Endothelial cell of umbilical vein (primary cell): ENCODE results near the gene UTRN. TPM values are rescaled to one million over a fixed set of nuclear protein-coding genes. Genes with fewer than 3 reads are reported as not detected.

Source experiments
- BruUV-seq: library from RNA; stranded (reverse); fragments of 400-500 nt; replicated peaks from 2 replicates; lab custom pipeline; 2021; lab: Mats Ljungman, UMichigan
- CTCF ChIA-PET: fragments of 300-600, 350-600 bp; sonication (Branson Sonifier 250); formaldehyde crosslinking; loops from one replicate; lab custom pipeline; 2021; ENCODE audit warnings: antibody characterized with exemption, inconsistent platforms; lab: Charles Lee
- POLR2A ChIA-PET: fragments of 300-600, 350-600 bp; sonication (Branson Sonifier 250); formaldehyde crosslinking; loops from one replicate; lab custom pipeline; 2021; ENCODE audit warnings: antibody characterized with exemption, inconsistent platforms; lab: Charles Lee
- DNase-seq: peaks from one replicate; pipeline ENCODE4 v3.0.0-alpha.2; 2011; ENCODE audit warnings: low read depth, low spot score
- FAIRE-seq: peaks from 2 replicates; lab custom pipeline; 2011; peaks lifted over from hg19 to GRCh38; lab: Jason Lieb, UNC
- H2AFZ ChIP-seq: 2 replicates; pipeline ENCODE4 v1.6.0; 2012; ENCODE audit warnings: low read depth, low read length, control low read depth, inconsistent platforms
- H3K27ac ChIP-seq: 2 replicates; pipeline ENCODE4 v1.5.1; 2011; ENCODE audit warnings: low read depth, mild to moderate bottlenecking, control low read depth, low read length, moderate library complexity; ENCODE audit not compliant: insufficient read depth
- H3K27me3 ChIP-seq, 2 experiments: 2 replicates each; pipeline versions ENCODE4 v1.6.0 to v1.6.1; 2011; ENCODE audit warnings: low read length in 2 of 2, mixed read lengths in 1 of 2; ENCODE audit not compliant: control insufficient read depth in 2 of 2, insufficient read depth in 2 of 2
- H3K36me3 ChIP-seq, 2 experiments: 2 replicates in 1 of 2; 3 replicates in 1 of 2; pipeline ENCODE4 v1.5.1; 2011; ENCODE audit warnings: low read length in 2 of 2, mild to moderate bottlenecking in 1 of 2, moderate library complexity in 1 of 2; ENCODE audit not compliant: control insufficient read depth in 2 of 2, insufficient read depth in 2 of 2; ENCODE audit errors: extremely low read depth in 1 of 2
- H3K4me1 ChIP-seq: 3 replicates; pipeline ENCODE4 v1.5.1; 2011; ENCODE audit warnings: mild to moderate bottlenecking, low read length; ENCODE audit not compliant: control insufficient read depth, insufficient read depth; ENCODE audit errors: extremely low read depth
- H3K4me2 ChIP-seq: 2 replicates; pipeline ENCODE4 v1.6.1; 2011; ENCODE audit warnings: low read length, control low read depth, mixed read lengths; ENCODE audit not compliant: insufficient read depth
- H3K4me3 ChIP-seq, 3 experiments: fragments of 200-600 bp in 1 of 3; sonication (generic), shearing (Covaris generic) in 1 of 3; replicated peaks in 1 of 3; 2 replicates each; pipeline ENCODE4 v1.5.1; 2011 to 2016; ENCODE audit warnings: control low read depth in 3 of 3, low read length in 3 of 3, mild to moderate bottlenecking in 2 of 3, inconsistent platforms in 1 of 3, low read depth in 1 of 3, moderate library complexity in 1 of 3; ENCODE audit not compliant: insufficient read depth in 1 of 3
- H3K79me2 ChIP-seq: 2 replicates; pipeline ENCODE4 v1.6.0; 2012; ENCODE audit warnings: low read length, inconsistent platforms; ENCODE audit not compliant: control insufficient read depth, insufficient read depth
- H3K9ac ChIP-seq: replicated peaks from 2 replicates; pipeline ENCODE3; 2011; ENCODE audit warnings: low read length, control low read depth; ENCODE audit not compliant: insufficient read depth; ENCODE audit errors: extremely low read depth
- H3K9me1 ChIP-seq: replicated peaks from 3 replicates; pipeline ENCODE4 v1.6.0; 2011; ENCODE audit warnings: mild to moderate bottlenecking, low read length; ENCODE audit not compliant: control insufficient read depth, insufficient read depth; ENCODE audit errors: extremely low read depth
- H3K9me3 ChIP-seq: replicated peaks from 2 replicates; pipeline ENCODE4 v1.5.1; 2012; ENCODE audit warnings: low read length, inconsistent platforms; ENCODE audit not compliant: control insufficient read depth, insufficient read depth
- H4K20me1 ChIP-seq: replicated peaks from 2 replicates; pipeline ENCODE3; 2011; ENCODE audit warnings: mild to moderate bottlenecking, low read length; ENCODE audit not compliant: control insufficient read depth, insufficient read depth; ENCODE audit errors: extremely low read depth
- CTCF ChIP-seq, 2 donors: IDR thresholded peaks; 1 replicate in 1 of 2; 2 replicates in 1 of 2; pipeline ENCODE4 v1.5.1; 2011; ENCODE audit warnings: low read length in 2 of 2, mild to moderate bottlenecking in 2 of 2, moderate library complexity in 2 of 2, control low read depth in 1 of 2, inconsistent platforms in 1 of 2, low read depth in 1 of 2; ENCODE audit not compliant: insufficient read depth in 1 of 2; ENCODE audit errors: extremely low read depth in 1 of 2
- EZH2 ChIP-seq: IDR thresholded peaks from 2 replicates; pipeline ENCODE4 v1.6.1; 2012; ENCODE audit warnings: borderline replicate concordance, low read depth, mild to moderate bottlenecking, moderate library complexity, low read length, inconsistent platforms; ENCODE audit not compliant: severe bottlenecking
- GATA2 ChIP-seq: IDR thresholded peaks from 2 replicates; pipeline ENCODE4 v1.7.0; 2011; ENCODE audit warnings: low read depth, mild to moderate bottlenecking, moderate library complexity, mixed read lengths, low read length; ENCODE audit not compliant: insufficient read length, insufficient read depth
- JUN ChIP-seq: IDR thresholded peaks from 2 replicates; pipeline ENCODE4 v1.6.1; 2011; ENCODE audit warnings: borderline replicate concordance, low read depth; ENCODE audit not compliant: insufficient read length, insufficient read depth
- MAX ChIP-seq: IDR thresholded peaks from 2 replicates; pipeline ENCODE4 v1.6.1; 2011; ENCODE audit not compliant: insufficient read depth, insufficient read length
- MYC ChIP-seq: IDR thresholded peaks from one replicate; pipeline ENCODE4 v1.6.1; 2011; ENCODE audit warnings: mild to moderate bottlenecking, low read depth, low read length
- POLR2AphosphoS5 ChIP-seq: IDR thresholded peaks from 2 replicates; pipeline ENCODE4 v1.6.1; 2012; ENCODE audit warnings: low read depth, mild to moderate bottlenecking, control low read depth, low read length, moderate library complexity; ENCODE audit not compliant: insufficient read depth
- dilution Hi-C: fragments of 300-500 bp; cut with MboI; formaldehyde crosslinking; loops from one replicate; pipeline ENCODE4 v1.15.0; 2019; ENCODE audit warnings: low sequenced_read_pairs; ENCODE audit not compliant: extremely low pct_ligation_motif_present
- intact Hi-C: fragments of 100-400 bp; cut with micrococcal nuclease; formaldehyde crosslinking; loops from one replicate; pipeline ENCODE4 v1.10.0; 2022
- polyA plus RNA-seq, 4 experiments: library from polyadenylated mRNA; depleted of rRNA in 3 of 4; stranded (reverse) in 3 of 4; unstranded in 1 of 4; fragments of >200 nt; gene quantifications; 2 replicates each; pipeline versions ENCODE4 v1.2.1 to v1.2.3, GENCODE V29; 2011 to 2012; ENCODE audit warnings: missing spikeins in 1 of 4
- total RNA-seq: library from RNA; stranded (reverse); gene quantifications from 2 replicates; pipeline ENCODE4 v1.2.3, GENCODE V29; 2021

UTRN gene
- total and polyA plus RNA-seq, 2 donors (not counting 3 experiments of a cell fraction or from before 2014, with no cell fraction given), result 37.4 to 224 TPM

GRCh38 chr6:144315981-144316861, 31.1 kb downstream of the UTRN start:
- no peak overlapping the region for H3K4me3 ChIP-seq
- POLR2A ChIA-PET, result no interaction called here
- BruUV-seq, result no TSS peak
- no peaks in the 10 kb centered on the region for H3K9me3 ChIP-seq
- intact Hi-C loops (loop anchor here (1.0 kb wide), 2 partner anchors 22 to 30 kb away; no protein-coding TSS in a partner anchor), dilution Hi-C loops (no loop called here)
- no peaks in the 10 kb centered on the region for H3K27me3 ChIP-seq
- CTCF ChIA-PET, result interaction anchor here (0.9 to 5.9 kb wide), 5 partner anchors 12 to 59 kb away, joined by 3 to 34 read pairs (median 4); no protein-coding TSS in a partner anchor
- peak overlapping the region; percentile 66 for H3K4me2 ChIP-seq
- DNase-seq, result peak; percentile 31
- H3K27ac ChIP-seq, result no peak overlapping the region
- no peaks in the 10 kb centered on the region for H3K9me1 ChIP-seq
- no peak for FAIRE-seq
- H2AFZ ChIP-seq, result no peak overlapping the region
- no peaks in the 10 kb centered on the region for H3K36me3 ChIP-seq
- TF ChIP-seq JUN, result no peak
- no peak for TF ChIP-seq CTCF (IDR thresholded peaks at IDR 0.05; ENCODE audit: extremely low read depth in 1 of 2, insufficient read depth in 1 of 2, low read depth in 1 of 2, low read length in 2 of 2)
- TF ChIP-seq EZH2, result no peak
- no peak for TF ChIP-seq MYC
- TF ChIP-seq MAX, result no peak
- TF ChIP-seq POLR2AphosphoS5, result no peak
- TF ChIP-seq GATA2, result no peak
- H3K79me2 ChIP-seq, result peaks cover 26% of the 10 kb centered on the region
- H4K20me1 ChIP-seq, result no peaks in the 10 kb centered on the region
- H3K4me1 ChIP-seq, result peaks cover 52% of the 10 kb centered on the region
- no peak overlapping the region for H3K9ac ChIP-seq
